ENCODE data around the gene NOL7.

DNA sequence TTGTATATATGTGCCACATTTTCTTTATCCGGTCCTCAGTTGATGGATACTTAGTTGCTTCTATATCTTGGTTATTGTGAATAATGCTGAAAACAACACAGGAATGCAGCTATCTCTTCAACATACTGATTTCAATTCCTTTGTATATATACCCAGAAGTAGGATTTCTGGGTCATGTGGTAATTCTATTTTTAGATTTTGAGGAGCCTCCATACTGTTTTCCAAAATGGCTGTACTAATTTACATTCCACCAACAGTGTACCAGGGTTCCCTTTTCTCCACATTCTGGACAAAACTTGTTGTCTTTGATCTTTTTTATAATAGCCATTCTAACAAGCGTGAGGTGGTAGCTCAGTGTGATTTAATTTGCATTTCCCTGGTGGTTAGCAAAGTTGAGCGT lies 39.1 kb upstream of the NOL7 start:
- TF ChIP-seq, protein P1, sequence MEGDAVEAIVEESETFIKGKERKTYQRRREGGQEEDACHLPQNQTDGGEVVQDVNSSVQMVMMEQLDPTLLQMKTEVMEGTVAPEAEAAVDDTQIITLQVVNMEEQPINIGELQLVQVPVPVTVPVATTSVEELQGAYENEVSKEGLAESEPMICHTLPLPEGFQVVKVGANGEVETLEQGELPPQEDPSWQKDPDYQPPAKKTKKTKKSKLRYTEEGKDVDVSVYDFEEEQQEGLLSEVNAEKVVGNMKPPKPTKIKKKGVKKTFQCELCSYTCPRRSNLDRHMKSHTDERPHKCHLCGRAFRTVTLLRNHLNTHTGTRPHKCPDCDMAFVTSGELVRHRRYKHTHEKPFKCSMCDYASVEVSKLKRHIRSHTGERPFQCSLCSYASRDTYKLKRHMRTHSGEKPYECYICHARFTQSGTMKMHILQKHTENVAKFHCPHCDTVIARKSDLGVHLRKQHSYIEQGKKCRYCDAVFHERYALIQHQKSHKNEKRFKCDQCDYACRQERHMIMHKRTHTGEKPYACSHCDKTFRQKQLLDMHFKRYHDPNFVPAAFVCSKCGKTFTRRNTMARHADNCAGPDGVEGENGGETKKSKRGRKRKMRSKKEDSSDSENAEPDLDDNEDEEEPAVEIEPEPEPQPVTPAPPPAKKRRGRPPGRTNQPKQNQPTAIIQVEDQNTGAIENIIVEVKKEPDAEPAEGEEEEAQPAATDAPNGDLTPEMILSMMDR (IDR thresholded peaks at IDR 0.05) = no peak
- TF ChIP-seq EZH2 (IDR thresholded peaks at IDR 0.05; ENCODE audit: borderline replicate concordance, insufficient read depth, low read depth, low read length, poor library complexity, severe bottlenecking) = no peak

All from B cell (primary cell).